Measurements from ENCODE around the gene RNMT. TPM values are rescaled to one million over a fixed set of nuclear protein-coding genes. Genes with fewer than 3 reads are reported as not detected.
A peak's percentile ranks its signal among the peaks of the same experiment; 100 is the strongest.
"Not testable (repeated sequence)": the region's sequence is repeated elsewhere in the genome, so short reads cannot be mapped to it uniquely, and the experiment has no call there.

RNMT gene
- 23.2 TPM for total RNA-seq
- long read RNA-seq, full-length matches to known transcripts: 12 of 22 reads
- long read RNA-seq, partial matches to known transcripts: 7 of 22 reads
- long read RNA-seq, other reads (novel, unspliced or antisense): 3 of 22 reads

DNA sequence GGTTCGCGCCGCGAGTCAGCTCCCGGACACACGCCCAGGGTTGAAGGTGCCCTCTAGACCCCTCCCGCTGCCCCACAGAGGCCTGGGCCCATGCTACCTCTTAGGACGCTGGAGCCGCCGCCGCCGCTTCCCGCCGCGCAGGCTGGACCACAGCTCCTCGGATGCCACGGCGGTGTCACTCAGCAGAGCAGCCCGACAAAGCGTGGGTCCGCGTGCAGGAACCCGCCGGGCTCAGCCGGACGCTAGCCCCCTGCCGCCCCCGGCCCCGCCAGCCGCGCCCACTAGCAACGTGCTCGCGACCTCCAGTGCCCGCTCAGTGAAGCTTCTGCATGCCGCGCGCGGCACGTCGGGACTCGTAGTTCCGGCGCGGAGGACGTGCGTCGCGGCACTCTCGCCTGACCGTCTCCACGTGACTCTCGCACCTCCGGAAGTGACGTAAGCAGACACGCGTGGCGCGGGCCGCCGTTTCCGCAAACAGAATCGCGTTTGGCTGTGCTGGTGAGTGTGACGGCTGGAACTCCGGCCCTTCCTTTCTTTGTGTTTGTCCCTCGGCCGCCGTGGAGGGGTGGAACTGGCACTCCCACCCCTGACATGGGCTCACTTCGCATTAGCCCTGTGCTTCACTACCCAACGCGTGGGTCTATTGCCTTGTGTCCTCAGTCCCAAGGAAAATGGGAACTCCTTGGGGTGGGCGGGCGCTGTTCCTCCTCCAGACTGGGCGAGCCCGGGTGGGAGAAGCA is at the start of gene RNMT, which contains the start of gene FAM210A:
TSS of gene RNMT (plus strand) at position 442 of the 740 bp plus-strand sequence. CDS start 4,845 bp downstream, outside the sequence.
TSS of gene FAM210A (minus strand) at position 327 of the 740 bp plus-strand sequence. CDS start 44,481 bp downstream, outside the sequence.
- peak; percentile 99 for DNase-seq (ENCODE audit: low spot score)

DNA sequence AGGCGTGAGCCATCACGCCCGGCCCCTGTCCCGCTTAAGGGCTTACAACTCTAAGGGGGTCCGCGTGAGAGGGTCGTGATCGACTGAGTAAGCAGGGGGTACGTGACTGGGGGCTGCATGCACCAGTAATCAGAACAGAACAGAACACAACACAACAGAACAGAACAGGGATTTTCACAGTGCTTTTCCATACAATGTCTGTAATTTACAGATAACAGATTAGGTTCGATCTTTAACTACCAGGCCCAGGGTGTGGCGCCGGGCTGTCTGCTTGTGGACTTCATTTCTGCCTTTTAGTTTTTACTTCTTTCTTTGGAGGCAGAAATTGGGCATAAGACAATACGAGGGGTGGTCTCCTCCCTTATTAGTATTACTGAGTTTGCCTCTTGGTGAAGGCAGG is 49.1 kb upstream of the RNMT start:
- DNase-seq (ENCODE audit: low spot score): not testable (repeated sequence)

DNA sequence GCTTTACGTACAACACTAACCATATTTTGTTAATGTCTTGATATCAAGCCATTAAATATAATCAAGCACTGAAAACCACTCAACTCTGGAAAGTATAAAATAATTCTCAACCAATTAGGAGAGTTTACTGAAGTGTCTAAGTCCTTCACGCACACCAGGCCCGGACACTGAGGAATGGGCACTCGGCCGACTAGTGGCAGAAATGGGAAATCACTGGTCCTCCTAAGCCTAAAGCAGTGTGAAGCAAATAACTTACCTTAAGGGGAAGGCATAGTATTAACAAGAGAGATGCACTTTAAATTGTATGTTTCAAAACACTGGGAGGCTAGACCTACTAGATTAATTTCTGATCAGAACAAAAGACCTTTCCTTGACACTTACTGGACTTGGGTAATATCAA is 45.9 kb upstream of the RNMT start:
- DNase-seq (ENCODE audit: low spot score): no peak

DNA sequence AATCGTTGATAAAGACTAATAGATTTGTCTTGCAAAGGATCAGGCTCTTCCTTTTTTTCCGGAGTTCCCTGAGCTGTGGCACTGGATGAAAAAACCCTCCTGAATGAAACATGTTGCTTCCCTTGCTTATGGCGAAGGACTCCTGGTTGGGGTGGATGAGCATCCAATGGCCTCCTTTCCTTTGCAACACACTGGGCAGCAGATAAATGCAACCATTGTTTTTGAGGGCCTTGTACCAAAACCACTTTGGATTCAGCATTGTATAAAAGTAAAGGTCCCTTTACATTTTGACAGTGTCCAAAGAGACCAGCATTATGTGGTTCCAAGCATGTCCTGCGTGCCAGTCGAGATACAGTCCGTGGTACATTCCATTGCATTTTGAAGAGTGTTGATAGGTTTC is 44.8 kb upstream of the RNMT start:
- DNase-seq (ENCODE audit: low spot score): no peak

DNA sequence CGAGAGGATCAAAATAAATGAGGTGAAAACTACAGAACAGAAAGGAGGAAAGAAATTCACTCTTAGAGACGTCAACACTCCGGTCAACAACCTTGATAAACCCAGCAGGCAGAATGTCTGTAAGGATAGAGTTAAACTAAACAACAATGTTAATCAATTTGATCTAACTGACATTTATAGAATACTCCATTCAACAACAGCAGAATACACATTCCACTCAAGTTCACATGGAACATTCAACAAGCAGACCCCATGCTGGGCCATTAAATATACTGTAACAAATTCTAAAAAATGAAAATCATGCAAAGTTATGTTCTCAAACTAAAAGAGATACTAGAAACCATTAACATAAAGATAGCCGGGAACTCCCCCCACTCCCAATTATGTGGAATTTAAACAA is 41.9 kb upstream of the RNMT start:
- DNase-seq (ENCODE audit: low spot score): no peak

DNA sequence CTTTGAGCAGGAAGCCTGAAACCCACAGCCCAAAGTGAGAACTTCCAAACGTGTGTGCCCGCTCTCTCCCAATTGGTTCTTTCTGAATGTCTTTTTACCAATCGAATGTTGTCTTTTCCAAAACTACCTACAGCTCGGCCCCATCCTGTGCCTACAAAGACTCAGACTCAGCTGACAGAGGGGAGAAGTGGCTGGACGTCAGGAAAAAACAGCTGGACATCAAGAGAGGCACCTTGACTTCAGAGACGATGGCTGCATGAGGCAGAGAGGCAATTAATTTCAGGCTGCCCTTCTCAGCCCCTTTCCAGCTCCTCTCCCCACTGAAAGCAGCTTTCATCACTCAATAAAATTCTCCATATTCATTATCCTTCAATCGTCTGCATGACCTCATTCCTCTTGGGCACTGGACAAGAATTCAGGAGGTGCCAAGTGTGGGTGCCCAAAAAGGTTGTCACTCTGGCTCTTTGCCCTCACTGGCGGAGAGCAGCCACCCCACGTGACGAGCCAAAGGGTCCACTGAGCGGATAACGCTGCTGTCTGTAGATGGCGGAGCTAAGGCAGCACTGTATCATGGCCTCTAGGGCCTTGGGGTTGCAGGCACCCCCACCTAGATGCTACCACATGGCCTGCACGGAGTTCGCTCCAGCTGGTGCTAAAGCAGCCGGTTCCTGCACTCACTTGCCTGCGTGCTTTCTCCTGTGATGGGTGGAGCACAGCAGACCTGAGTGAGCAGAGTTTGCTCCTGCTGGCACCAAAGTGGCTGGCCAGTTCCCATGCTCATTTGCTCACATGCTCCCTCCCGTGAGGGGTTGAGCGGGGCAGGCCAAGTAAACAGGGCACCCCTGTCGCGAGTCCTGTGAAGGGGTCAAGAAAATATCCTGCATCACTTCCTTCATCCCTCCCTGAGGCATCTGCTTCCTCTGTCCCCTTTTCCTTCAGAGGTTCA is 38.0 kb upstream of the RNMT start:
- DNase-seq (ENCODE audit: low spot score): no peak

DNA sequence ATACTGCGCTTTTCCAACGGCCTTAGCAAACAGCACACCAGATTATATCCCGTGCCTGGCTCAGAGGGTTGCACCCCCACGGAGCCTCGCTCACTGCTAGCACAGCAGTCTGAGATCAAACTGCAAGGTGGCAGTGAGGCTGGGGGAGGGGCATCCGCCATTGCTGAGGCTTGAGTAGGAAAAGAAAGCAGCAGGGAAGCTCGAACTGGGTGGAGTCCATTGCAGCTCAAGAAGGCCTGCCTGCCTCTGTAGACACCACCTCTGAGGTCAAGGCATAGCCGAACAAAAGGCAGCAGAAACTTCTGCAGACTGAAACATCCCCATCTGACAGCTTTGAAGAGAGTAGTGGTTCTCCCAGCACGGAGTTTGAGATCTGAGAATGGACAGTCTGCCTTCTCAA is 36.4 kb upstream of the RNMT start:
- DNase-seq (ENCODE audit: low spot score): not testable (repeated sequence)

DNA sequence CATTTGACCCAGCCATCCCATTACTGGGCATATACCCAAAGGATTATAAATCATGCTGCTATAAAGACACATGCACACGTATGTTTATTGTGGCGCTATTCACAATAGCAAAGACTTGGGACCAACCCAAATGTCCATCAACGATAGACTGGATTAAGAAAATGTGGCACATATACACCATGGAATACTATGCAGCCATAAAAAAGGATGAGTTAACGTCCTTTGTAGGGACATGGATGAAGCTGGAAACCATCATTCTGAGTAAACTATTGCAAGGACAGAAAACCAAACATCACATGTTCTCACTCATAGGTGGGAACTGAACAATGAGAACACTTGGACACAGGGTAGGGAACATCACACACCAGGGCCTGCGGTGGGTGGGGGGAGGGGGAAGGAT is 31.1 kb upstream of the RNMT start:
- DNase-seq (ENCODE audit: low spot score): not testable (repeated sequence)

DNA sequence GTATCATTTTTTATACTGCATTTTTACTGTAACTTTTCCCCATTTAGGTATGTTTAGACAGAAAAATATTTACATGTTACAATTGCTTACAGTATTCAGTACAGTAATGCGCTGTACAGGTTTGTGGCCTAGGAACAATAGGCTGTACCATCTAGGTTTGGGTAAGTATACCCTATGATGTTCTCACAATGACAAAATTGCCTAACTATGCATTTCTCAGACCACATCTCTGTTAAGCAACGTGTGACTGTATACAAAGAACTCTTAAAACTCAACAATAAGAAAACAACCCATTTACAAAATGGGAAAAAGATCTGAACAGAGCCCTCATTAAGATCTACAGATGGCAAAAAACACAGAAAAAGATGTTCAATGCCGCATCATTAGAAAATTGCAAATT is 29.5 kb upstream of the RNMT start:
- DNase-seq (ENCODE audit: low spot score): no peak

DNA sequence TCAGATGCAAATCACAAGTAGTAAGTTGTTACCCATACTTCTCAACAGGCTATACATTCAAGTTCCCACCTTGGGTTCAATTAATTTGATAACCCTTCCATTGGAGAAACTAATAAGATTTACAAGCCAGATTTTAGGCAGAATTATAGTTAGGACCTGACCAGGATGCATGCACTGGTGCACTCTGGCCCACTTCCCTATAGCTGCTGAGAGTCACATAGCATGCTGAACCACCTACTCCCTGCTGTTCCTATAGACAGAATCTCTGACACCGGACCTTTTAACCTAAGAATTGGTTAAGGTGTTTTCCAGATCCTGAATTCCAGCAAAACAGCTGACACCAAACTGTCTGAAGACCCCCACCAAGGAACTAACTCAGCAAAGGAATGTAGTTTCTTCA is 26.3 kb upstream of the RNMT start:
- DNase-seq (ENCODE audit: low spot score): no peak

DNA sequence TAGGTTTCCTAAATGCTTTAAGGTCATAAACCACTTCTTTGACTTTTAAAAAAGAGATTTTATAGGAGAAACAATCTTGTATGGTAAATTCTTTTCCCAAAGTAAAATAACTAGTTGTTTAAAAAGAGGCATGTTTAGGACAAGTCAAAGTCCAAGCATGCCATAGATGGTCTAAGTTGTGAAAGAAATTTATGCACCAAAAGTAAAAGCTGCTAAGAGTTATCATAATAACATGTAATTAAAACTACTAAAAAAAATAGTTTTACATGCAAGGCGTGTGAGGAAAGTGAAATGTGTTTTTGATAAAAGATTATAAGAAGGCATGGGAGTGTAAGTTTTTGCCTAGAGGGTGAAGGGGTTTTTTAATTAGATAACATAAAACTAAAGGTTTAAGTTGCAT is 22.6 kb upstream of the RNMT start:
- no peak for DNase-seq (ENCODE audit: low spot score)

DNA sequence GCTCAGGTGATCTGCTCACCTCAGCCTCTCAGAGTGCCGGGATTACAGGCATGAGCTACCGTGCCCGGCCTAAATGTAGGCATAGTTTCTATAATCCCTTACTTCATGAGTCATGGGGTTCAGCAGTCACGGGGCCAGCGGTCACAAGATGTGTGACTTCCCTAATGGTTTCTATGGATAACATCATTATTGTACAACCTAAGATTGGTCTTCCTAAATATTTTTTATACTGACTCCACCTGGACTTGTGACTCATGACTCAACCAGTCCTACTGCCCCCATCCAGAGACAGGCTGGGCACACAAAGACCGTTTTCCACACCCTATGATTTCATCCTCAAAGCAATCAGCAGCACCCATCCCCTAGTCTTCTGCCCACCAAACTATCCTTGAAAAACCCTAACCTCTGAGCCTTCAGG is 16.1 kb upstream of the RNMT start:
- DNase-seq (ENCODE audit: low spot score): no peak

DNA sequence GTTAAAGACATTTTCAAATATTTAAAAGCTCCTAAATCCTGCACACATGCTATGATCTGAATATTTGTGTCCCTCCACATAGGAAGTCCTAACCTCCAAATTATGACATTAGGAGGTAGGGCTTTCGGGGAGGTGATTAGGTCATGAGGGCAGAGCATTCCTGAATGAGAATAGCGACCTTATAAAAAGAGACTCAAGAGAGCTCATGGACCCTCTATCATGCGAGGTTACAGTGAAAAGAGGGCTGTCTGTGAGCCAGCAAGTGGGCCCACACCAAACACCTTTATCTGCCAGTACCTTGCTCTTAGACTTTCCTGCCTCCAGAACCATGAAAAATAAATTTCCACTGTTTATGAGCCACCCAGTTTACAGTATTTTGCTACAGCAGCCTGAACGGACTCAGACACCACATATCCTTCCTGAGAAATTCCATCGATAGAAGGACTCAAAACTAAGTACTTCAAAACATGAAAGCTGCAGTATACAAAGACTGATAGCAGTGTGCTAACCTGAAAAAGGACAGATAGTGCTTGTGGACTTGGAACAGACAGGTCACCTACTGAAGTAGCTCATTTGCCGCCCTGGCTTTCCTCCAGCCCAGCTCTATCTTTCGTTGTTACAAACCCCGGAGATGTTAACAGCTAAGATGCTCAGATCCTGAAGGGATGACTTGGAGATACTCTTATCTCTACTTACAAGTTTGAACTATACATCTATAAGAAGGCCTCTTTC is 13.9 kb upstream of the RNMT start:
- no peak for DNase-seq (ENCODE audit: low spot score)

DNA sequence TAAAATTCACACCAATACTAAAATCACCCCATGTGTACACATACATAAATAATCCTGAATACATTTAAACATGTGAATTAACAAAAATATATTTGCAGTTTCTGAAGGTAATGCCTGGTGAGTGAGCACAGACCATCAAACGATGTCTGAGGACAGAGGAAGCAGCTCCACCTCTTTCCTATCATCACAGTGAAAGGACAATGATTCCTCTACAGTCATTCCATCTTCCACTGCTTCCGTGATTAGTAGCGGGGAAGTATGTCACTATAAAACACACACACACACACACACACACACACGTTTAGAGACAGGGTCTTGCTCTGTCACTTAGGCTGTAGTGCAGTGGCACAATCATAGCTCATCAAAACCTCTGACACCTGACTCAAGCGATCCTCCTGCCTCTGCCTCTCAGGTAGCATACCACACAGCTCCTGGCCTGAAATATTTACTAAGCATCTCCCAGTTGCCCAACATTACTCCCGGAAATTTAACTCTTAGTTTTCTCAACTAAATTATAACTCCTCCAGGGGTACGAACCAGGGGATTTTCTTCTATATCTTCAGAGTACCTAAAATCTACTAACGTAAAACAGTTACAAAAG is 12.9 kb upstream of the RNMT start:
- DNase-seq (ENCODE audit: low spot score): no peak

DNA sequence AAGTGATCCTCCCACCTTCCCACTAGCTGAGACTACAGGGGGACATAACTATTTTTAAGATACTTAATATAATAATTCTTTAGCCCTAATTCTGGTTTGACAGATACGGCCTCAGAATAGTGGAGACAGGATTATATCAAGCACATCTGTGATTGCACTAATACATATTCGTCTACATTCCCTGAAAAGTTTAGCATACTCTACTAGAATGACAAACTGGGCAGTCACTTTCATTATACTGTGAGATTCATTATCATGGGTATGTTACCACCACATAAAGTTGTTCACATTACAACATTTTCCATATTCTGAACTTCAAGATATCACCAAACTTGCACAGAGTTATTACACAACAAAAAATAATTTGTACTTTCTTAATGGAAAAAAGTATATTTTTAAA is 11.1 kb upstream of the RNMT start:
- no peak for DNase-seq (ENCODE audit: low spot score)

DNA sequence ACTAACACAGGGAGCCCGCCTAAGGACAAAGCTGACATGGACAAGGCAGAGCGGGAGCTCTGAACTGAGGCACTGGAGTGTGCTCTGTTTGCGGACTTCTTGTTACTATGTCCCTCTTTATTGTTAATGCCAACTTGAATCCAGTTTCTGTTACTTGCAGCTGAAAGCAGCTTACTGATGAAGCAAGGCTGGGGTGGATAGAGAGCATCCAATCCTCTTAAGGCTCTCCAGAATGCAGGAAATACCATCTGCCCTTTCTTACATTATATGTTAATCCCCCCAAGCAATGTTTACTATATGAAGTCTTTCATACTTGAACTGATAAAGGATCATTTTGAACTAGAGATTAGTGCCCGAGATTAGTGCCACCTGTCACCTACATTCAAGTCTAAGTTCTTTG is 9.6 kb upstream of the RNMT start:
- DNase-seq (ENCODE audit: low spot score): no peak

DNA sequence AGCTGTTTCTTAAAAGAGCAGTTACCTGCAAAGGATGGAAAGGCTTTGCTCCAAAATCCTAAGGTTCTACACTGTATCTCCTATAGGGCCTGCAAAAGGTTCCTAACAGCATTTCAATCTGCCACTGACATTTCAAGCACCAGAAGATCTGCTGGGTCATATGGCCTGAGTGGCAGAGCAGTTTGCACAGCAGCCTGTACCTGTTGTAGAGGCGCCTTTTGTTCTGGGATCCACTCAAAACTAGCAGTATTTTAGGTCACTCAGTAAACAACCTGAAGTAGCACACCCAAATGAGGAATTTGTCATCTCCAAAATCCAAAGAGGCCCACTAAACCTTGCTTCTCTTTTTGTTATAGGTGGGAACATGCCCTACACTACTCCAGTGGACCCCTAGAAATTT is 6.3 kb upstream of the RNMT start:
- no peak for DNase-seq (ENCODE audit: low spot score)

DNA sequence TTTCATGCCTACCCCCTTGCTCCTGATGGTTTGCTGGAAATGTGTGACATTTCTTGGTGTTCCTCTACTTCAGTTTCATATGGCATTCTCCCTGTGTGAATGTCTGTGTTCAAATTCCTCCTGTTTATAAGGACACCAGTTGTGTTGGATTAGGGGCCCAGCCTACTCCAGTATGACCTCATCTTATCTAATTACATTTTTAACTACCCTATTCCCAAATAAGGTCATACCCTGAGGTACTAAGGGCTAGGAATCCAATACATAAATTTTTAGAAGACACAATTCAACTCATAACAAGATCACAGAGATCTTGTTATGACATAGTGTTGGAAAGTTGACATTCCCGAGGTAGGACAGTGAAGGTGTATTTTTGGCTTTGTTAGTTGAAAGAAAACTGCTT is 5.6 kb upstream of the RNMT start:
- DNase-seq (ENCODE audit: low spot score): no peak

DNA sequence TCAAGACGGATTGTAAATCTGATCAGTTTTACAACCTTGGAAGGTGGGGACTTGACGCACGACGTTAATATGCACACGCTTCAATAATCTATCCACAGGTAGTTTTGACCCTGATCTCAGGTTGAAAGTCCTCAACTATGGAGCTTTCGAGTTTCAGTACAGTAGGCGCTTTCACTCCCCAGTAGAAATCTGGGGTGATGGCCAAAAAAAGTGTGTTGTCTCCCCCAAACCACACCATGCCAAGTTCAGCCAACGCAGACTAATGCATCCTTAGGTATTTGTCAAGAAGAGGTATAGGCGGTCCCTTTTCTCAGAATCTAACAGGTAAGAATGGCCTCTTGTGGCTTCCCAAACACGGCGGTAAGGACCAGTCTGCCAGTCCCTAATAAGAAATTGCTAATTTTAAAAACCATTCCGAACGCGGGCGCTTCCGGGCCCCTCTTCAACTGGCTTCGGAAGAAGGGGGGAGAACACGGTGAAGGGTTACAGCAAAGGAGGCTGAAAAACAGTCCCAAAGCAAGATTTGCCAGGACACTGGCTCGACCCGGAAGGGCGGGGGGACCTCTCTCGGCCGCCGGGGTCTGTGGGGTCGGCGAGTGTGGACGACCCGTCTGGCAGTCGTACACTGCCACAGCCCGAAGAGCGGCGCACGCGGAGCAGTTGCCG is 774 bp upstream of the RNMT start:
- DNase-seq (ENCODE audit: low spot score): no peak

DNA sequence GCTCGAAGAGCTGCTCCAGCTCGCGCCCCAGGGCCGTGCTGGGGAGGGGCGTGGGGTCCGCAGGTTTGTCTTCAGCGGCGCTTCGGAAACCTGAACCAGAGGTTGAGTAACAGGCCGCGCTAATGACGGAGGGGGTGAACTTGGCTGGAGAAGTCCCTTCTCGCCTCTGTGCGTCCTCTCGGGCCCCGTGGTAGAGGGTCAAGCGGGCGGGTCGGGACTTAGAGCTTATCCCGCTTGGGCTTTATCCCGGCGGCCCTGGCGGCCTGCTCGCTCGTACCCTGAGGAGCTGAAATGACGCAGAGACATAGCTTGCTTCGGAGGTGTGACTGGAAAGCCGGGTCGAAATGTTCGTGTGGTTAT is 479 bp downstream of the RNMT start:
- DNase-seq (ENCODE audit: low spot score): no peak

All from mesenteric fat pad (tissue), 1 donor.